Activated T-cell treated with anti-CD3 and anti-CD28 coated beads for 48 hours (primary cell): ENCODE data around the gene CPOX.
"Not testable (repeated sequence)": the region's sequence is repeated elsewhere in the genome, so short reads cannot be mapped to it uniquely, and the experiment has no call there.

Source experiments
- DNase-seq: peaks from one replicate; pipeline ENCODE4 v3.0.0-alpha.2; 2020; ENCODE audit warnings: low read depth

Gene CPOX

DNA sequence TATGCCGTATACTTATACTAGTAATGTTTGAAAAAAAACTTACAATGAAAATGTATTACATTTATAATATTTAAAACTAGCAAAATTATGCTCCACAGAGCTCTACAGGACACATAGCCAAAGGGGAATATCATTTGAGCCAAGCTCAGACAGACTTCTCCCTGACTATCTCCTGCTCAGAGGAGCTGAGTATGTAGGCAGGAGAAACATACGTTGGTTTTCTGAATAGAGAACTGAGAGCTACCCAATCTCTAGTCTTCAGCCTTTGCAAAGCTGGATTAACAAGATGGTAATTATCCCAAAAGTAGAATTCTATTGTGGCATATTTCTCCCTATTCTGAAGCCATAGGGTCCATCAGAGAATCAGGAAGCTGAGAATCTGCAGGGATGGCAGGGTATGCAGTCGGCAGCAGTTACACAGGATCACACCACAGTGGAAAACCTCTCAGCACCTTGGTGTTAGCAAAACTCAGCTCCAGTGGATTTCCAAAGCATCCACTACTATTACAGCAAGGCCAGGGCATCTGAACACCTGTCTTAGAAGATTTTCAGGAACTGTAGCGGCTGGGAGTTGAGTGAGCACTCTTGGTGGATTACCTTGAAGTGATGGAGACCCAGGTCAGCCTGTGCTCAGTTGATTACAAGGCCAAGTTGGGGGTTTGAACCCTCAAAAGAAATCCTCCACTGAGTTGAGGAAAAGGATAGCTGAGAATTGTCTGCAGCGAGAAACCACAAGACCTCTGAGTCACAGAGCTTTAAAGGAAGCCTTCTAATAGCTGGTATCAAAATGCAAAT lies 31.5 kb downstream of the CPOX start:
- no peak for DNase-seq

DNA sequence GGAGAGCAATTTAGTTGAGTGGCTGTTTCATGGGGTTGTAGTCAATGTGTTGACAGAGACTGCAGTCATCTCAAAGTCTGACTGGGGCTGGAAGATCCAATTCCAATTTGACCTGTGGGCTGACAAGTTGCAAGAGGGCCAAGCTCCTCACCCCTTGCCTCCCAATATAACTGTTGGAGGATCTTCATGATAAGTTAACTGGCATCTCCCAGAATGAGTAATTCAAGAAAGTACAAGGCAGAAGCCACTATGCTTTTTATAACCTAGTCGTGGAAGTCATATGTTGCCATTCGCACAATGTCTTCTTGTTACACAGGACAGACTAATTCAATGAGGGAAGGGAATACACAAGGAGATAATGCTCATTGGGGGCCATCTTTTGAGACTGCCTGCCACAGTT lies 32.5 kb downstream of the CPOX start:
- no peak for DNase-seq

- DNase-seq: not testable (repeated sequence)
These were observed 33.6 kb downstream of the CPOX start for GRCh38 chr3:98559769-98560168.

DNA sequence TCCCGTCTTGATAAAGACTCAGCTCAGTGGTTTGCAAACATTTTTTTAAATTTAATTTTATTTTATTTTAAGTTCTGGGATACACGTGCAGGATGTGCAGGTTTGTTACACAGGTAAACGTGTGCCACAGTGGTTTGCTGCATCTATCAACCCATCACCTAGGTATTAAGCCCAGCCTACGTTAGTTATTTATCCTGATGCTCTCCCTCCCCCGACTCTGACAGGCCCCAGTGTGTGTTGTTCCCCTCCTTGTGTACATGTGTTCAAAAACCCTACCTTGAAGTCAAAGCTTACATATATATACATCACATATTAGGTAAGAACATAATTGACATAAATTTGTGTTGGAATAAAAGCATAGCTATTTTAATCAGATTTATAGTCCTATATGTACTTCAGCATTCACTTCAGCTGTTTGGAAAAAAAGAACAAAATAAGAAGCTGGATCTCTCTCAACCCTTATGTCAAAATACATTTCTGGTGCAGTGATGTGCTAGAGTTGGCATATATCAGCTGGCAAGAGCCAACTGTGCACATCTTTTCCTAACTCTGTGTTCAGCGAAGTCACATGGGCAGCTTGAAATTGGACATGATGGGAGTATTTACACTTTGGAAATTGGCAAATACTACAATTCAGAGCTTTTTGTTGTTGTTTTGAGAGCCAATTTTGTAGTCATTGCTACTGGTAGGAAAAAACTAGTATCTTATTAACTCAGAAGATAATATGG lies 35.1 kb downstream of the CPOX start:
- DNase-seq: no peak

- DNase-seq: no peak
These were observed 35.9 kb downstream of the CPOX start for GRCh38 chr3:98557324-98558010.

DNA sequence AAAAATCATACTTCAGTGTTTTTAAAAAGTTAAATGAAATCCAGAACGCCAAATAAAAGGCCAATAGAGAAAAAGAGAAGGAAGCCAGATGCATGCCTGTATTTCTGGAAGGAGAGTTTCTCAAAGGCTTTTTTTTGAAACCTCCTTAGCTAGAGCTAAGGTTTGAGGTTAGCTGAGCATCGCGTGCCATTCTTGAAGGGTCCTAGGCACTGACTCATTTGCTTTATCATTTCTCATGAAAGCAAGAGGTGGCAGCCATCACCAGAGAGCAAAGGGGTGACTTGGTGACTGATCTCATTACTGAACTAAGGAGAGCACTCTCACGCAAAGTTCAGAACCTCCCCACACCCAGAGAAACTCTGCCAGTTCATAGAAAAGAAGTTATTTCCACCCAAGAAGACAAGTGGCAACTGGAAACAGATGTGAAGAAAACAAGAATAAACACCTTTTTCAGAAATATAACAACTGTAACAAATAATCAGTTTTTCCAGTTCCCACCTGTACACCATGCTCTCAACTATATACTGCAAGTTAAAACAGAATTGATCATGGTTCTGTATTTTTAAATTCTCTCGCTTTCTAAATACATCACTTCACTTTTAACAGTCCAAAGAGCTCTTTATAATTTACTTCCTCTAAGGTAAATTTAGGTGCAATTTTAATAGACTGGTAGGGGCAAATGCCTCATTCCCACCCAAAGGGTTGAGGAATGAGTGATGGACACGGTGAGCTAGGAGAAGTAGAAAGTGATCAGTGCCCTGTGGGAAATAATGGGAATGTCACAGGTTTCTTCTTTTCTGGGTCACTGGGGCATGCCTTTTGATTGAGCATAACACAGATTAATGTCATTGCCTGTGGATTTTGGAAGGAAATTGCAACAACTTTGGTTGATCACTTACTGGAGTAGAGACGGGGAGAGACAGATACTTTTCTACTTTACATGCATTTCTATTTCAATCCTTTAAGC lies 37.0 kb downstream of the CPOX start:
- DNase-seq: peak; percentile 55

- DNase-seq: no peak
These were observed 38.4 kb downstream of the CPOX start for GRCh38 chr3:98555025-98555379.

DNA sequence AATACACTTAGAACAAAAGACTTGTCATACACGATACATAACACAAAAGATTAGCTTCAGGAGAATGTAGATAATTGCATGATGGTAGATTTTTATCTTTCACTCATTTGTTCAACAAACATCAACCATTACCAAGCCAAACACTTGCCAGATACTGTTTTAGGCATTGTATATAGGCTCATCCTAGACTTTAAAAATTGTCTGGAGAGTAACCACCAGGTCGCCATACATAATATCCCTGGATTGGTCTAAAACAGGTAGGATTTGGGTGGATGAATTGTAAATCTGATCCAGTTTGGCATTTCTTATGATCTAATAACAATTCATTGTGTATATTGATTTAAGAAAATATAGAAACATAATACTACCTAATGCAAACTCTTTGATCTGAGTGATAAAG lies 38.8 kb downstream of the CPOX start:
- no peak for DNase-seq

GRCh38 chr3:98553753-98554152 lies 39.7 kb downstream of the CPOX start:
- no peak for DNase-seq

- DNase-seq: no peak
These were observed 40.3 kb downstream of the CPOX start for GRCh38 chr3:98553021-98553563.

DNA sequence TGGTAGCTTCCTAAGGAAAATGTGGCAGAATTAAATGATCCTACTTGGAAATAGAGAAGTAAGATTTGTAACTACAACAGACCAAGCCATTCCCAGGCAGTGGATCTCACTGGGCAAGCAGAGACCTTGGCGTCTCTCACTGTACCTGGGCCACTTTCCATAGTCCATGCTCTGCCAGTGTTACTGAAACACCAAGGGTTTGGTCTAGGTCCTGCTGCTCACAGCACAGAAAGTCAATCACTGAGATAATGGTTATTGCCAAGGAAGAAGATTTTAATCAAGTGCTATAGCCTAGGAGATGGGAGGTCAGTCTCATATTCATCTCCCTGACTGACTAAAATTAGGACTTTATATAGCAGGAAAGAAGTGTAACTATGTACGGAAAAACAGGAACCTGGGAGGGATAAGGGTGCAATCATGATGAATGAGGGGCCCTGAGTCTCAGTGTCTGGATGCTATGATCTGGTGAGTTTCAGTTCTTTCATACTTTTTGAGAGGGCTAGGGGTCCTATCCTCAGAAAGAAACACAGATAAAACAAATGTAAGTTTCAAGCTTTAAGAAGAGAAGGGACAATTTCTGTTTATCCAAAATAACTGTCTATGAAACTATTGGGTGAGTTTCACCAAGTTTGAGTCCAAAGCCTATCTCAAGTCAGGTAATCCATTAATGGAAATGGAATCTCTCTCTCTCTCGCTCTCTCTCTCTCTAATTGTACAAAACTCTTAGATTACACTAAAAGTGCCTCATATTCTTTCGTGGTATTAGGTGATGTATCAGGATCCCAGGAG lies 41.0 kb downstream of the CPOX start:
- DNase-seq: no peak

DNA sequence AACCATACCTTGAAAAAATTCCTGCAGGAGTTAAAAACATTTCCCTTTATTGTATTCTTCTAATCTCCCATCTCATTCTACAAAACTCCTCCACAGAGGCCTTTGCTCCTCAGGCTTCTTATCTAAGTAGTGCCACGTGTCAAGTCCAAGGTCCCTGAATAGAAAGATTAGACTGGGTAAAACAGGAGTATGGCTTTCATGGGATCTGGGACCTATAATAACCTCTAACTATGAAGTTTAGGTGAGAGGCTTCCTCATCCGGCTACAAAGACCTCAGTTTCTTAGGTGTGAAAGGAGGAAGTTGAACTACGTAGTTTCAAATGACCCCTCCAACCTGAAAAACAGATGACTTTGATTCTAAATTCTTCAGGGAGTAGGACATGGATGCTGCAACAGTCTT lies 41.7 kb downstream of the CPOX start:
- no peak for DNase-seq

DNA sequence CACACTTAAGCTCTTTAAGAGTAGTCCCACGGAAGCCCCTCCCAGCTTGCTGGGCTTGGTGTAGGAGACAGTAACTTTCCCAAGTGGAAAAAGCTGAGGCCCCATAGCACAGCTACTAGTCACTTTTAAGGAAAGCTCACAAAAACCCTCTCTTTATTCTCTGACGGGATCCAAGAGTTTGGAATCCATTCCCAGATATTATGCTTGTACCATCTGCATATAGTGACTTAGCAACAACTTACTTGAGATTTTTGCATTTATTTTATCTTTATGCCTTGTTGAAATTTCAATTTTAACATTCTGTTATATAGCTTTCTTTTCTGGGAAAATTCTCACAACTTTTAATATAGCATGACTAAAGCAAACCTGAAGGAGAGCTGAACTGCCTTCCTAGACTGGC lies 42.2 kb downstream of the CPOX start:
- DNase-seq: no peak

- no peak for DNase-seq
These were observed 42.6 kb downstream of the CPOX start for GRCh38 chr3:98550833-98551232.

GRCh38 chr3:98548544-98548943 lies 44.9 kb downstream of the CPOX start:
- no peak for DNase-seq

DNA sequence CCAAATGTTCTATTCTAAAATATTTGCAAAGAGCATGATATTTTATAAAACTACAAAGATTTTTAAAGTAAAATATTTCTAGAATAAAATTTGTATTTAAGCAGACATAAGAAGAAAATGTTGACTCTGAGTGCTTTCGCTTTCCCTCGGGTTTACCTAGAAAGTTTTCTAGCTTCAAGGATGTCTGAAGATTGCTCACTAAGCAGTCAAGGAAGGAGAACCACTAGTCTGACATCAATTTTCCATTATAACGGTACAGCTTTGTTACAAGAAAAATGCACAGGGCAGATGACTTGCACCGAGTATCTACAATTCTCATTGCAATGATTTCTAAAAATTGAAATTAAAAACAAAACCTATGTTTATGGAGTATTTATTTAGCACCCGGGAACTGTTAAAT lies 47.5 kb downstream of the CPOX start:
- no peak for DNase-seq

GRCh38 chr3:98542623-98543022 lies 50.8 kb downstream of the CPOX start:
- no peak for DNase-seq

GRCh38 chr3:98541695-98542094 lies 51.7 kb downstream of the CPOX start:
- no peak for DNase-seq

DNA sequence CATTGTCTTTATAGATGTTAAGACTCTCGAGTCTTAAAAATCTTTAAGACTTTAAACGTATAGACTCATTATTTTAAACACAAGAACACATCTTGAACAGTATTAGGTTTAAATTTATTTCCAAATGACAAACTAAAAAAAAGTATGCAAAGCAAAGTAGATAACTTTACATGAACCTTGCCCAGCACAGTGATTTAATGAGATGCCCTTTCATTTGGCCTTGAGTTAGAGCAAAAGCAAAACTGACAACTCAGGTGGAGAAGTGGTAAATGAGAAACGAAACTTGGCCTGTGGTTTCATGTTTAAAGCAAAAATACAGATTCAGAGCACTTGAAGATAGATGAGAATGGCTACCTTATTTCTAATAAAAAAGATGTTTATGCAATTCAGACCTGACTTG lies 53.1 kb downstream of the CPOX start:
- DNase-seq: no peak

DNA sequence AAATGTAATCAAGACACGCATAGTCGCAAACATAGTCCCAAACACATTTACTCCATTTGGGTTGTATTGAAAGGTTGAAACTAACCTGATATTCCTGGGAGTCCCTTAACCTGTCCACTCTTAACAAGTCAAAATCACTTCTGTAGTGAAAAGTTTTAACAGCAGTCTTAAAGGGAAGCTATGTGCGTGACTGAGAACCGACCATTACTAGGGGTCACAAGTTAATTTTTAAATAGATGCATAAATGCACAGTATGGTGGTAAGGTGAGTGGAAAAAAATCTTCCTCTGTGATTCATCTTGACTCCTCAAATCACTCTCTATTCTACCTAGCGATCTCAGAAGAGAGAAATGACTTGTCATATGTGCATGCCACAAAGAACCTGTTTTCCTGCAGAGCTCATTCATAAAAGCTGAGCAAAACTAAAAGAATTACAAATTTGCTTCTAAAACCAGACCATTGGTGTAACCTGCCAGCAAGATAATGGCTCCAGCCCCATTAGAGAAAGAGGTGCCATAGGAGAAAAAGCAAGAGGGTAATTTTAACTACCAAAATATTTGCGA lies 56.9 kb downstream of the CPOX start:
- no peak for DNase-seq

- DNase-seq: no peak
These were observed 58.7 kb downstream of the CPOX start for GRCh38 chr3:98534734-98535133.
